Liver (tissue), 9 donors: ENCODE measurements around the gene TTF1. TPM values are rescaled to one million over a fixed set of nuclear protein-coding genes. Genes with fewer than 3 reads are reported as not detected.

Experiments used
- DNase-seq: peaks from one replicate; pipeline ENCODE4 v3.0.0-alpha.2; 2017; ENCODE audit warnings: low spot score
- H3K27ac ChIP-seq, 2 donors: one replicate each; pipeline ENCODE4 v1.7.0; 2013; ENCODE audit warnings: inconsistent platforms in 2 of 2, low read length in 2 of 2, control low read depth in 1 of 2, low read depth in 1 of 2, mild to moderate bottlenecking in 1 of 2
- H3K27me3 ChIP-seq, 4 donors: one replicate each; pipeline versions ENCODE4 v1.6.1 to v1.7.0; 2013; ENCODE audit warnings: low read length in 3 of 4, inconsistent platforms in 1 of 4, mild to moderate bottlenecking in 1 of 4, moderate library complexity in 1 of 4; ENCODE audit not compliant: control insufficient read depth in 4 of 4, insufficient read depth in 4 of 4
- H3K36me3 ChIP-seq, 4 donors: one replicate each; pipeline versions ENCODE4 v1.6.1 to v1.7.0; 2013; ENCODE audit warnings: low read length in 3 of 4, mild to moderate bottlenecking in 3 of 4, low read depth in 1 of 4, moderate library complexity in 1 of 4; ENCODE audit not compliant: control insufficient read depth in 4 of 4, insufficient read depth in 3 of 4
- H3K4me1 ChIP-seq, 4 donors: one replicate each; pipeline versions ENCODE4 v1.6.1 to v1.7.0; 2013; ENCODE audit warnings: low read length in 3 of 4, mild to moderate bottlenecking in 3 of 4, moderate library complexity in 1 of 4; ENCODE audit not compliant: control insufficient read depth in 4 of 4, insufficient read depth in 4 of 4
- H3K4me3 ChIP-seq, 3 donors: one replicate each; pipeline versions ENCODE4 v1.6.1 to v1.7.0; 2013; ENCODE audit warnings: low read length in 3 of 3, control low read depth in 1 of 3, low read depth in 1 of 3, mild to moderate bottlenecking in 1 of 3
- H3K9ac ChIP-seq, 2 donors: one replicate each; pipeline ENCODE4 v1.7.0; 2013; ENCODE audit warnings: low read length in 2 of 2, mild to moderate bottlenecking in 2 of 2, moderate library complexity in 2 of 2, control low read depth in 1 of 2, low read depth in 1 of 2
- H3K9me3 ChIP-seq, 4 donors: one replicate each; pipeline versions ENCODE4 v1.6.1 to v1.7.0; 2013; ENCODE audit warnings: low read length in 3 of 4; ENCODE audit not compliant: control insufficient read depth in 4 of 4
- EGR1 ChIP-seq, 2 donors: IDR thresholded peaks; 2 replicates each; pipeline ENCODE4 v1.6.1; 2016 to 2018; ENCODE audit warnings: antibody characterized with exemption in 2 of 2, low read depth in 2 of 2
- FOXA1 ChIP-seq: IDR thresholded peaks from 2 replicates; pipeline ENCODE4 v1.6.1; 2016; ENCODE audit warnings: antibody characterized with exemption
- GABPA ChIP-seq, 2 donors: IDR thresholded peaks in 1 of 2; conservative IDR thresholded peaks in 1 of 2; 2 replicates each; pipeline ENCODE4 v1.6.1; 2016; ENCODE audit warnings: antibody characterized with exemption in 2 of 2, mild to moderate bottlenecking in 1 of 2, moderate library complexity in 1 of 2
- HNF4A ChIP-seq, 2 donors: conservative IDR thresholded peaks; 2 replicates each; pipeline ENCODE4 v1.6.1; 2016; ENCODE audit warnings: antibody characterized with exemption in 2 of 2, mild to moderate bottlenecking in 2 of 2
- HNF4G ChIP-seq: IDR thresholded peaks from 2 replicates; pipeline ENCODE4 v1.6.1; 2016; ENCODE audit warnings: antibody characterized with exemption
- JUND ChIP-seq, 2 donors: IDR thresholded peaks; 2 replicates each; pipeline ENCODE4 v1.6.1; 2016; ENCODE audit warnings: antibody characterized with exemption in 2 of 2
- NR2F2 ChIP-seq: IDR thresholded peaks from 2 replicates; pipeline ENCODE4 v1.6.1; 2016; ENCODE audit warnings: antibody characterized with exemption
- RAD21 ChIP-seq, 2 donors: IDR thresholded peaks; 2 replicates each; pipeline ENCODE4 v1.6.1; 2016; ENCODE audit warnings: antibody characterized with exemption in 2 of 2, mild to moderate bottlenecking in 2 of 2
- RXRA ChIP-seq, 2 donors: IDR thresholded peaks; 2 replicates each; pipeline ENCODE4 v1.6.1; 2017 to 2018; ENCODE audit warnings: antibody characterized with exemption in 2 of 2, mild to moderate bottlenecking in 1 of 2
- SP1 ChIP-seq: IDR thresholded peaks from 2 replicates; pipeline ENCODE4 v1.6.1; 2018; ENCODE audit warnings: antibody characterized with exemption, mild to moderate bottlenecking
- TAF1 ChIP-seq: conservative IDR thresholded peaks from 2 replicates; pipeline ENCODE4 v1.6.1; 2016; ENCODE audit warnings: antibody characterized with exemption, mild to moderate bottlenecking
- YY1 ChIP-seq: IDR thresholded peaks from 2 replicates; pipeline ENCODE4 v1.6.1; 2016; ENCODE audit warnings: antibody characterized with exemption, mild to moderate bottlenecking
- WGBS: extraction: QIAGEN DNeasy Blood & Tissue Kit; methylation state at CpG from one replicate; pipeline ENCODE4 v1.1.7; 2013; 5-methylcytosine and 5-hydroxymethylcytosine counted together
- polyA plus RNA-seq, 2 donors: library from polyadenylated mRNA; stranded (reverse) in 1 of 2; unstranded in 1 of 2; fragments of 200-250 nt in 1 of 2; fragments of >200 nt in 1 of 2; fragmentation: Nextera tagmentation in 1 of 2; extraction: Ambion mirVana in 1 of 2; gene quantifications; one replicate each; pipeline versions ENCODE4 v1.2.1 to v1.2.3, GENCODE V29; 2013 to 2015
- total RNA-seq, 2 donors: library from RNA; depleted of rRNA; stranded (reverse); fragments of >200 nt; gene quantifications; one replicate each; pipeline ENCODE4 v1.2.3, GENCODE V29; 2014
- TF ChIP-seq, protein P1 (sequence below): IDR thresholded peaks from 2 replicates; pipeline ENCODE4 v1.6.1; 2016; ENCODE audit warnings: antibody characterized with exemption, mild to moderate bottlenecking
- TF ChIP-seq, protein P2 (sequence below): fragments of 150-350 bp; IDR thresholded peaks from 2 replicates; pipeline ENCODE4 v1.5.1; 2017; ENCODE audit warnings: improper control_type of control experiment, low read depth, low read length; ENCODE audit not compliant: missing input control
- TF ChIP-seq, protein P3 (sequence below): IDR thresholded peaks from 2 replicates; pipeline ENCODE4 v1.6.1; 2016; ENCODE audit warnings: antibody characterized with exemption
- TF ChIP-seq, protein P4 (sequence below): IDR thresholded peaks from 2 replicates; pipeline ENCODE4 v1.6.1; 2016; ENCODE audit warnings: antibody characterized with exemption
- donor health status: healthy.
- donor health status: healthy.
- donor health status: healthy.
- donor health status: healthy.
- donor health status: healthy.

TTF1 gene
- total and polyA plus RNA-seq, 4 donors, result 1.9 to 6.1 (median 2.6) TPM

DNA sequence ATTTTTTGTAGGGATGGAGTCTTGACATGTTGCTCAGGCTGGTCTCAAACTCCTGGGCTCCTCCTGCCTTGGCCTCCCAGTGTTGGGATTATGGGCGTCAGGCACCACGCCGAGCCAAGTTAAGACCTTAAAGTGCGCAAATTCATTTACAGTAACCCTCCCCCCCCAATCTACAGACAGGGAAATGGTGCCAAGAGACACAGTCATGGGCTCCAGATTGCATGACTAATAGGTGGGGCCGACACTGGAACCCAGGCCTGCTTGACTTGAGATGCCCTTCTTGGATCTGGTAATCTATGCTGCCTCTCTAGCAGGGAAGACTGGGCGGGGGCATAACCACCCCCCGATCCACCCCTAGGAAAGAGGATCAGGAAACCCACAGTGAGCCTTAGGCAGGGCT, 19.5 kb downstream of the TTF1 start (continued):
- TF ChIP-seq, protein P1, sequence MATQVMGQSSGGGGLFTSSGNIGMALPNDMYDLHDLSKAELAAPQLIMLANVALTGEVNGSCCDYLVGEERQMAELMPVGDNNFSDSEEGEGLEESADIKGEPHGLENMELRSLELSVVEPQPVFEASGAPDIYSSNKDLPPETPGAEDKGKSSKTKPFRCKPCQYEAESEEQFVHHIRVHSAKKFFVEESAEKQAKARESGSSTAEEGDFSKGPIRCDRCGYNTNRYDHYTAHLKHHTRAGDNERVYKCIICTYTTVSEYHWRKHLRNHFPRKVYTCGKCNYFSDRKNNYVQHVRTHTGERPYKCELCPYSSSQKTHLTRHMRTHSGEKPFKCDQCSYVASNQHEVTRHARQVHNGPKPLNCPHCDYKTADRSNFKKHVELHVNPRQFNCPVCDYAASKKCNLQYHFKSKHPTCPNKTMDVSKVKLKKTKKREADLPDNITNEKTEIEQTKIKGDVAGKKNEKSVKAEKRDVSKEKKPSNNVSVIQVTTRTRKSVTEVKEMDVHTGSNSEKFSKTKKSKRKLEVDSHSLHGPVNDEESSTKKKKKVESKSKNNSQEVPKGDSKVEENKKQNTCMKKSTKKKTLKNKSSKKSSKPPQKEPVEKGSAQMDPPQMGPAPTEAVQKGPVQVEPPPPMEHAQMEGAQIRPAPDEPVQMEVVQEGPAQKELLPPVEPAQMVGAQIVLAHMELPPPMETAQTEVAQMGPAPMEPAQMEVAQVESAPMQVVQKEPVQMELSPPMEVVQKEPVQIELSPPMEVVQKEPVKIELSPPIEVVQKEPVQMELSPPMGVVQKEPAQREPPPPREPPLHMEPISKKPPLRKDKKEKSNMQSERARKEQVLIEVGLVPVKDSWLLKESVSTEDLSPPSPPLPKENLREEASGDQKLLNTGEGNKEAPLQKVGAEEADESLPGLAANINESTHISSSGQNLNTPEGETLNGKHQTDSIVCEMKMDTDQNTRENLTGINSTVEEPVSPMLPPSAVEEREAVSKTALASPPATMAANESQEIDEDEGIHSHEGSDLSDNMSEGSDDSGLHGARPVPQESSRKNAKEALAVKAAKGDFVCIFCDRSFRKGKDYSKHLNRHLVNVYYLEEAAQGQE, result no peak

DNA sequence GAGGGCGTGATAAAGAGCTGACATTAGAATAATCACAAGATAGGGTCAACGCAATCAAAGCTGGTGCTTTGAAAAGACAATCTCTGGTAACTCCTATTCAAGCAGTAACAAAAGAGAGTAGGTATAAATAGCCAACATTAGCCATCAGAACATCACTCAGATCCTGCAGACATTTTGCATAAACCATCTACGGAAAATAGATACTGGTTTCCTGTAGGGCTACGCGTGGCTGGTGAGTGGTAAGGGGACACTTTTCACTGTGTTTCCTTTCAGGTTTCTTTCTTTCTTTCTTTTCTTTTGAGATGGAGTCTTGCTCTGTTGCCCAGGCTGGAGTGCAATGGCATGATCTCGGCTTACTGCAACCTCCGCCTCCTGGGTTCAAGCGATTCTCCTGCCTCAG, 22.3 kb downstream of the TTF1 start:
- Histone ChIP-seq H3K9ac (no peak overlapping the region), H3K36me3 (peaks cover 10 to 51% (median 33%) of the 10 kb centered on the region in 4 donors), H3K27ac (no peak overlapping the region), H3K4me3 (no peak overlapping the region), H3K9me3 (no peaks in the 10 kb centered on the region), H3K4me1 (no peaks in the 10 kb centered on the region), H3K27me3 (no peaks in the 10 kb centered on the region)
- DNase-seq, result no peak
- 90% methylated on average over 8 of the region's 8 CpGs for WGBS
- TF ChIP-seq EGR1 (IDR thresholded peaks at IDR 0.05; ENCODE audit: low read depth in 2 of 2), result no peak
- no peak for TF ChIP-seq HNF4G
- no peak for TF ChIP-seq RXRA (IDR thresholded peaks at IDR 0.05)
- TF ChIP-seq RAD21 (IDR thresholded peaks at IDR 0.05), result no peak
- no peak for TF ChIP-seq NR2F2
- no peak for TF ChIP-seq GABPA (IDR thresholded peaks at IDR 0.05 in 1 of 2, conservative IDR thresholded peaks at IDR 0.05 in 1 of 2)
- no peak for TF ChIP-seq FOXA1
- TF ChIP-seq, protein P2, sequence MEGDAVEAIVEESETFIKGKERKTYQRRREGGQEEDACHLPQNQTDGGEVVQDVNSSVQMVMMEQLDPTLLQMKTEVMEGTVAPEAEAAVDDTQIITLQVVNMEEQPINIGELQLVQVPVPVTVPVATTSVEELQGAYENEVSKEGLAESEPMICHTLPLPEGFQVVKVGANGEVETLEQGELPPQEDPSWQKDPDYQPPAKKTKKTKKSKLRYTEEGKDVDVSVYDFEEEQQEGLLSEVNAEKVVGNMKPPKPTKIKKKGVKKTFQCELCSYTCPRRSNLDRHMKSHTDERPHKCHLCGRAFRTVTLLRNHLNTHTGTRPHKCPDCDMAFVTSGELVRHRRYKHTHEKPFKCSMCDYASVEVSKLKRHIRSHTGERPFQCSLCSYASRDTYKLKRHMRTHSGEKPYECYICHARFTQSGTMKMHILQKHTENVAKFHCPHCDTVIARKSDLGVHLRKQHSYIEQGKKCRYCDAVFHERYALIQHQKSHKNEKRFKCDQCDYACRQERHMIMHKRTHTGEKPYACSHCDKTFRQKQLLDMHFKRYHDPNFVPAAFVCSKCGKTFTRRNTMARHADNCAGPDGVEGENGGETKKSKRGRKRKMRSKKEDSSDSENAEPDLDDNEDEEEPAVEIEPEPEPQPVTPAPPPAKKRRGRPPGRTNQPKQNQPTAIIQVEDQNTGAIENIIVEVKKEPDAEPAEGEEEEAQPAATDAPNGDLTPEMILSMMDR, result no peak
- TF ChIP-seq, protein P3, sequence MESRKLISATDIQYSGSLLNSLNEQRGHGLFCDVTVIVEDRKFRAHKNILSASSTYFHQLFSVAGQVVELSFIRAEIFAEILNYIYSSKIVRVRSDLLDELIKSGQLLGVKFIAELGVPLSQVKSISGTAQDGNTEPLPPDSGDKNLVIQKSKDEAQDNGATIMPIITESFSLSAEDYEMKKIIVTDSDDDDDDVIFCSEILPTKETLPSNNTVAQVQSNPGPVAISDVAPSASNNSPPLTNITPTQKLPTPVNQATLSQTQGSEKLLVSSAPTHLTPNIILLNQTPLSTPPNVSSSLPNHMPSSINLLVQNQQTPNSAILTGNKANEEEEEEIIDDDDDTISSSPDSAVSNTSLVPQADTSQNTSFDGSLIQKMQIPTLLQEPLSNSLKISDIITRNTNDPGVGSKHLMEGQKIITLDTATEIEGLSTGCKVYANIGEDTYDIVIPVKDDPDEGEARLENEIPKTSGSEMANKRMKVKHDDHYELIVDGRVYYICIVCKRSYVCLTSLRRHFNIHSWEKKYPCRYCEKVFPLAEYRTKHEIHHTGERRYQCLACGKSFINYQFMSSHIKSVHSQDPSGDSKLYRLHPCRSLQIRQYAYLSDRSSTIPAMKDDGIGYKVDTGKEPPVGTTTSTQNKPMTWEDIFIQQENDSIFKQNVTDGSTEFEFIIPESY, result no peak
- TF ChIP-seq JUND (IDR thresholded peaks at IDR 0.05), result no peak
- no peak for TF ChIP-seq TAF1
- no peak for TF ChIP-seq HNF4A (conservative IDR thresholded peaks at IDR 0.05)
- TF ChIP-seq, protein P4, sequence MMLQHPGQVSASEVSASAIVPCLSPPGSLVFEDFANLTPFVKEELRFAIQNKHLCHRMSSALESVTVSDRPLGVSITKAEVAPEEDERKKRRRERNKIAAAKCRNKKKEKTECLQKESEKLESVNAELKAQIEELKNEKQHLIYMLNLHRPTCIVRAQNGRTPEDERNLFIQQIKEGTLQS, result no peak
- no peak for TF ChIP-seq YY1
- no peak for TF ChIP-seq SP1
